SJCRH30 (cell line): ENCODE results near the gene STXBP4. TPM values are rescaled to one million over a fixed set of nuclear protein-coding genes. Genes with fewer than 3 reads are reported as not detected.
A peak's percentile ranks its signal among the peaks of the same experiment; 100 is the strongest.

Source experiments
- DNase-seq, 2 experiments: peaks; one replicate each; pipeline ENCODE4 v3.0.0-alpha.2; 2015 to 2020
- H3K27ac ChIP-seq: fragments of 250-450 bp; sonication (Bioruptor Pico); 2 replicates; pipeline ENCODE4 v1.5.1; 2020; ENCODE audit warnings: mild to moderate bottlenecking, moderate library complexity
- H3K27me3 ChIP-seq: fragments of 250-450 bp; sonication (Bioruptor Pico); 2 replicates; pipeline ENCODE4 v1.5.1; 2020; ENCODE audit warnings: mild to moderate bottlenecking, moderate library complexity
- H3K36me3 ChIP-seq: fragments of 250-450 bp; sonication (Bioruptor Pico); 2 replicates; pipeline ENCODE4 v1.5.1; 2020; ENCODE audit warnings: mild to moderate bottlenecking, moderate library complexity
- H3K4me1 ChIP-seq: fragments of 250-450 bp; sonication (Bioruptor Pico); 2 replicates; pipeline ENCODE4 v1.5.1; 2020; ENCODE audit warnings: mild to moderate bottlenecking, moderate library complexity
- H3K4me3 ChIP-seq: fragments of 250-450 bp; sonication (Bioruptor Pico); 2 replicates; pipeline ENCODE4 v1.5.1; 2020; ENCODE audit warnings: mild to moderate bottlenecking, moderate library complexity
- H3K9me3 ChIP-seq: fragments of 250-450 bp; sonication (Bioruptor Pico); replicated peaks from 2 replicates; pipeline ENCODE4 v1.5.1; 2020; ENCODE audit warnings: mild to moderate bottlenecking, moderate library complexity
- total RNA-seq: library from RNA; depleted of rRNA; stranded (reverse); fragments of >200 nt; shearing (Covaris generic); gene quantifications from 2 replicates; pipeline ENCODE4 v1.2.3, GENCODE V29; 2014

Gene STXBP4
- total RNA-seq, 1 experiment from 2014 or later = 16.9 TPM

DNA sequence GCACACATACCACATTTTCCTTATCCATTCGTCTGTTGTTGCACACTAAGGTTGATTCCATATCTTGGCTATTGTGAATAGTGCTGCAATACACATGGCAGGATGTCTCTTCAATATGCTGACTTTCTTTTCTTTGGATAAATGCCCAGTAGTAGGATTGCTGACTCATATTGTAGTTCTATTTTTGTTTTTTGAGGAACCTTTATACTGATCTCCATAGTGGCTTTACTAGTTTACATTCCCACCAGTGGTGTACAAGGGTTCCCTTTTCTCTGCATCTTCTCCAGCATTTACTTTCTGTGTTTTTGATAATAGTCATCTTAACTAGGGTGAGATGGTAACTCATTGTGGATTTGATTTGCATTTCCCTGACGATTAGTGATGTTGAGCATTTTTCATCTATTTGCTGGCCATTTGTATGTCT, 118.1 kb downstream of the STXBP4 start:
- DNase-seq = peak in 1 of 2 experiments; percentile 35
- Histone ChIP-seq H3K9me3 (no peaks in the 10 kb centered on the region), H3K36me3 (no peaks in the 10 kb centered on the region), H3K27me3 (no peaks in the 10 kb centered on the region), H3K4me1 (peaks cover 4% of the 10 kb centered on the region), H3K27ac (no peak overlapping the region), H3K4me3 (no peak overlapping the region)

GRCh38 chr17:55089256-55089655, 120.7 kb downstream of the STXBP4 start:
- H3K4me1 ChIP-seq = peaks cover 4% of the 10 kb centered on the region
- no peak overlapping the region for H3K4me3 ChIP-seq
- H3K27me3 ChIP-seq = no peaks in the 10 kb centered on the region
- no peak for DNase-seq
- no peaks in the 10 kb centered on the region for H3K36me3 ChIP-seq
- no peaks in the 10 kb centered on the region for H3K9me3 ChIP-seq
- no peak overlapping the region for H3K27ac ChIP-seq

- Histone ChIP-seq H3K36me3 (no peaks in the 10 kb centered on the region), H3K4me3 (no peak overlapping the region), H3K4me1 (peaks cover 4% of the 10 kb centered on the region), H3K27me3 (no peaks in the 10 kb centered on the region), H3K9me3 (no peaks in the 10 kb centered on the region), H3K27ac (no peak overlapping the region)
- DNase-seq = no peak
Measured at GRCh38 chr17:55090079-55090492, 121.5 kb downstream of the STXBP4 start.

GRCh38 chr17:55093353-55093752, 124.8 kb downstream of the STXBP4 start:
- Histone ChIP-seq H3K4me3 (no peak overlapping the region), H3K36me3 (no peaks in the 10 kb centered on the region), H3K4me1 (no peaks in the 10 kb centered on the region), H3K9me3 (no peaks in the 10 kb centered on the region), H3K27ac (no peak overlapping the region), H3K27me3 (no peaks in the 10 kb centered on the region)
- no peak for DNase-seq

- no peak overlapping the region for H3K4me3 ChIP-seq
- no peak overlapping the region for H3K27ac ChIP-seq
- DNase-seq = no peak
- H3K9me3 ChIP-seq = no peaks in the 10 kb centered on the region
- H3K4me1 ChIP-seq = no peaks in the 10 kb centered on the region
- H3K27me3 ChIP-seq = no peaks in the 10 kb centered on the region
- no peaks in the 10 kb centered on the region for H3K36me3 ChIP-seq
Measured at GRCh38 chr17:55098765-55099164, 130.2 kb downstream of the STXBP4 start.

- no peaks in the 10 kb centered on the region for H3K4me1 ChIP-seq
- H3K9me3 ChIP-seq = peaks cover 2% of the 10 kb centered on the region; the same call in 1 of the 2 replicates
- H3K27ac ChIP-seq = no peak overlapping the region
- no peak for DNase-seq
- no peak overlapping the region for H3K4me3 ChIP-seq
- H3K36me3 ChIP-seq = no peaks in the 10 kb centered on the region
- H3K27me3 ChIP-seq = no peaks in the 10 kb centered on the region
Measured at GRCh38 chr17:55110521-55110920, 142.0 kb downstream of the STXBP4 start.

DNA sequence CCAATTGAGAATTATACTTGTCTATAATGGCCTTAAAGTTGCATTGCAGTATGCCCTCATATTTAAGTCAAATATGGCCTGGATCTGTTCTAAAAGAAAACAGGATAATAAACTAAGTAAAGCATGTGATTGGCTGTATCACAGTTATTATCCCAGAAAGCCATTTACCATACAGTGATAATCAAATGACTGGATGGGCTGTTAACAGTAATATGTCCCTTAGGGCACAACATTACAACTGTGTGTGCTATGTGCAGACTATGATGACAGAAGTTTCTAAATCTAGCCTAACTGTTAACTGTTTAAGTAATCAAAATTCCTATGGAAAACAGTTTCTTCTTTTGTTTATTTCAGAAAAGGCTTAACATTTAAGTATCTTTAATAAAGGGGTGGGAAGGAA, 145.7 kb downstream of the STXBP4 start:
- peaks cover 20% of the 10 kb centered on the region for H3K4me1 ChIP-seq
- H3K27ac ChIP-seq = no peak overlapping the region
- H3K4me3 ChIP-seq = no peak overlapping the region
- H3K9me3 ChIP-seq = no peaks in the 10 kb centered on the region; the same call in 1 of the 2 replicates
- DNase-seq = no peak
- no peaks in the 10 kb centered on the region for H3K27me3 ChIP-seq
- H3K36me3 ChIP-seq = no peaks in the 10 kb centered on the region

DNA sequence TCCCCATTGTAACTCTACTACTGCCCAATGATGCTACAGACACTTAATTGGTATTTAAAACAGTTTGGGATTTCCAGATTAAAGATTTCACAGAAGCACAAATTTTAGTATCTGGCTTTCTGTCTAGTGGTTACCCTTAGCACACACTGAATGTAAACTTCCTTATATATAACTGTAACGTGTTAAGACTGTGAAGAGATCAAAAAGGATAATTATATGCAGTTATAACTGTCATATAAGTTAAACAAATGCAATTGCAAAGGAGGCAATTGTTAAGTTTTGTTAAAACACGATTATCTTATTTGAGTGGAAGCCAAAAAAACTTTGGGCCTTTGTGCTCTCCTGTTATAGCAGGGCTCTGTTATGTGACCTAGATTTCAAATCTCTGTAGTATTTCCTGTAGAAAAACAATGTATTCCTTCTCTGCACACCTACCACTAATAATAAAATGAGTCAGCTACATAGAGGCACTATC, 147.9 kb downstream of the STXBP4 start:
- Histone ChIP-seq H3K27ac (peak overlapping the region; percentile 85), H3K4me1 (peaks cover 20% of the 10 kb centered on the region), H3K9me3 (no peaks in the 10 kb centered on the region), H3K27me3 (no peaks in the 10 kb centered on the region), H3K4me3 (no peak overlapping the region), H3K36me3 (no peaks in the 10 kb centered on the region)
- peak in 1 of 2 experiments; percentile 27 for DNase-seq

DNA sequence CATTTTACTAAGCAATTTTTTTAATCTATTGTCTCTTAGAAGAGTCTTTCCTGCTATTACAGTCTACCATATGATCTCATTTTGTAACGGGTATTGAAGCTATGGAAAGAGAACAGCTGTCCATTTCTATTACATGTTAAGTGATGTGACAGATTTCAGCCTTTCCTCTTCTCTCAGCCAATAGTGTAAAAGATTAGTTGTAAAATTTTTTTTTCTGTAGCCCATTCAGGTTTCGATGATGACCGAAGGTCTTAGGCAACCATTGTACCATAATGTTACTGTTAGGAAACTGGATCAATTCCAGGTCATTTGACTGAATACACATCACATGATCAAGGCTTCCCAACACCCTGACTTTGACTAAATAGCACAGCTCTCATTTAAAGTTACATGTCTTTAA, 148.6 kb downstream of the STXBP4 start:
- H3K27me3 ChIP-seq = no peaks in the 10 kb centered on the region
- no peaks in the 10 kb centered on the region for H3K9me3 ChIP-seq
- H3K4me3 ChIP-seq = no peak overlapping the region
- peaks cover 20% of the 10 kb centered on the region for H3K4me1 ChIP-seq
- DNase-seq = peak; percentile 3 to 67
- peak overlapping the region; percentile 85 for H3K27ac ChIP-seq
- H3K36me3 ChIP-seq = no peaks in the 10 kb centered on the region

GRCh38 chr17:55120651-55121050, 152.1 kb downstream of the STXBP4 start:
- no peak overlapping the region for H3K27ac ChIP-seq
- no peak for DNase-seq
- no peak overlapping the region for H3K4me3 ChIP-seq
- H3K27me3 ChIP-seq = no peaks in the 10 kb centered on the region
- H3K9me3 ChIP-seq = no peaks in the 10 kb centered on the region; the same call in 1 of the 2 replicates
- peaks cover 20% of the 10 kb centered on the region for H3K4me1 ChIP-seq
- no peaks in the 10 kb centered on the region for H3K36me3 ChIP-seq

DNA sequence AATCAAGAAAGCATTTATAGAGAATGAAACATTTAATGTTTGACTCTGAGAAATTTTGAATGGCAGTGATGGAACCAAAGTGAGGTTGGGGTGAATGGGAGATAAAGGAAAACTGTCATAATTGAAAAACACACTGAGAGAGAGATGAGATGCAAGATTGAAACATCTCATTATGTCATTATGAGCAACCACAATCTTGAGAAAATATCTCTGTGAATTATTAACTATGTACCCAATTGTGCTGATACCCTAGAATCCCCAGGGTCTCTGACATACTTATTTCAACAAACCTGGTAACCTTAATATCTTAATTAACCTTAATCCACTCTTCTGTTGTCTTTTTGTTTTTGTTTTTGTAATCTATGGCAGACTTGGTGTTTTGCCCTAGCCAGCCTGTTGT, 152.7 kb downstream of the STXBP4 start:
- no peak for DNase-seq
- no peaks in the 10 kb centered on the region for H3K27me3 ChIP-seq
- no peaks in the 10 kb centered on the region; the same call in 1 of the 2 replicates for H3K9me3 ChIP-seq
- H3K36me3 ChIP-seq = no peaks in the 10 kb centered on the region
- peaks cover 14% of the 10 kb centered on the region for H3K4me1 ChIP-seq
- H3K4me3 ChIP-seq = no peak overlapping the region
- no peak overlapping the region for H3K27ac ChIP-seq

- Histone ChIP-seq H3K27ac (no peak overlapping the region), H3K27me3 (no peaks in the 10 kb centered on the region), H3K4me1 (peaks cover 6% of the 10 kb centered on the region; the same call in 1 of the 2 replicates), H3K4me3 (no peak overlapping the region), H3K9me3 (no peaks in the 10 kb centered on the region; the same call in 1 of the 2 replicates), H3K36me3 (no peaks in the 10 kb centered on the region)
- no peak for DNase-seq
Measured at GRCh38 chr17:55122114-55122513, 153.5 kb downstream of the STXBP4 start.

- Histone ChIP-seq H3K4me1 (no peaks in the 10 kb centered on the region), H3K36me3 (no peaks in the 10 kb centered on the region), H3K4me3 (no peak overlapping the region), H3K27me3 (no peaks in the 10 kb centered on the region), H3K27ac (no peak overlapping the region), H3K9me3 (no peaks in the 10 kb centered on the region; the same call in 1 of the 2 replicates)
- DNase-seq = no peak
Measured at GRCh38 chr17:55124730-55125360, 156.3 kb downstream of the STXBP4 start.

- H3K4me3 ChIP-seq = no peak overlapping the region
- H3K4me1 ChIP-seq = no peaks in the 10 kb centered on the region
- no peak for DNase-seq
- H3K27me3 ChIP-seq = no peaks in the 10 kb centered on the region
- no peak overlapping the region for H3K27ac ChIP-seq
- no peaks in the 10 kb centered on the region for H3K36me3 ChIP-seq
- no peaks in the 10 kb centered on the region for H3K9me3 ChIP-seq
Measured at GRCh38 chr17:55133583-55133982, 165.0 kb downstream of the STXBP4 start.

GRCh38 chr17:55134486-55135157, 166.1 kb downstream of the STXBP4 start:
- DNase-seq = no peak
- Histone ChIP-seq H3K4me1 (no peaks in the 10 kb centered on the region), H3K9me3 (no peaks in the 10 kb centered on the region), H3K27me3 (no peaks in the 10 kb centered on the region), H3K27ac (no peak overlapping the region), H3K4me3 (no peak overlapping the region), H3K36me3 (no peaks in the 10 kb centered on the region)
